ENCODE measurements around the gene PTPRN2.

Gene PTPRN2

GRCh38 chr7:157719705-157720655, 867.6 kb downstream of the PTPRN2 start:
- no peak for DNase-seq

- no peak for DNase-seq
These were observed 868.5 kb downstream of the PTPRN2 start for GRCh38 chr7:157719008-157719682.

GRCh38 chr7:157718303-157719007, 869.2 kb downstream of the PTPRN2 start:
- no peak for DNase-seq

- DNase-seq = no peak
These were observed 870.1 kb downstream of the PTPRN2 start for GRCh38 chr7:157717211-157718174.

GRCh38 chr7:157715938-157716280, 871.7 kb downstream of the PTPRN2 start:
- no peak for DNase-seq

GRCh38 chr7:157715071-157715937, 872.3 kb downstream of the PTPRN2 start:
- DNase-seq = no peak

- no peak for DNase-seq
These were observed 873.2 kb downstream of the PTPRN2 start for GRCh38 chr7:157714166-157715070.

GRCh38 chr7:157713591-157713990, 874.0 kb downstream of the PTPRN2 start:
- DNase-seq = no peak

GRCh38 chr7:157712666-157713235, 874.9 kb downstream of the PTPRN2 start:
- no peak for DNase-seq

GRCh38 chr7:157711353-157711888, 876.2 kb downstream of the PTPRN2 start:
- no peak for DNase-seq

GRCh38 chr7:157710396-157710795, 877.2 kb downstream of the PTPRN2 start:
- no peak for DNase-seq

GRCh38 chr7:157709531-157710251, 877.9 kb downstream of the PTPRN2 start:
- no peak for DNase-seq

GRCh38 chr7:157708919-157709295, 878.7 kb downstream of the PTPRN2 start:
- DNase-seq = no peak

GRCh38 chr7:157707983-157708918, 879.4 kb downstream of the PTPRN2 start:
- DNase-seq = no peak

- no peak for DNase-seq
These were observed 883.3 kb downstream of the PTPRN2 start for GRCh38 chr7:157704365-157704764.

GRCh38 chr7:157703534-157704195, 884.0 kb downstream of the PTPRN2 start:
- no peak for DNase-seq

GRCh38 chr7:157703131-157703530, 884.5 kb downstream of the PTPRN2 start:
- no peak for DNase-seq
